Pancreas (tissue), 10 donors: Measurements from ENCODE around the gene B3GNT5. TPM values are rescaled to one million over a fixed set of nuclear protein-coding genes. Genes with fewer than 3 reads are reported as not detected.

Experiments
- ATAC-seq, 4 donors: fragments of 200-7000 bp; cut with Tn5 transposase; one replicate each; pipeline versions ENCODE4 v1.8.0 to v1.9.1; 2020; ENCODE audit warnings: mild to moderate bottlenecking in 4 of 4, moderate library complexity in 4 of 4
- DNase-seq, 6 donors: peaks; one replicate each; pipeline ENCODE4 v3.0.0-alpha.2; 2020
- FAIRE-seq: peaks from 2 replicates; lab custom pipeline; 2012; peaks lifted over from hg19 to GRCh38; lab: Jason Lieb, UNC
- H3K27ac ChIP-seq, 4 donors: fragments of 200-600 bp; sonication (generic); 1 replicate in 3 of 4; 2 replicates in 1 of 4; pipeline versions ENCODE4 v1.5.0 to v1.8.0; 2020
- H3K27me3 ChIP-seq, 4 donors: fragments of 200-600 bp; one replicate each; pipeline ENCODE4 v1.8.0; 2021
- H3K36me3 ChIP-seq, 3 donors: fragments of 200-600 bp; sonication (generic) in 1 of 3; one replicate each; pipeline versions ENCODE4 v1.5.0 to v1.8.0; 2020 to 2021
- H3K4me1 ChIP-seq, 3 donors: fragments of 200-600 bp; one replicate each; pipeline ENCODE4 v1.8.0; 2021
- H3K4me3 ChIP-seq, 4 donors: fragments of 200-600 bp; sonication (generic) in 2 of 4; one replicate each; pipeline versions ENCODE4 v1.5.0 to v1.8.0; 2020 to 2021
- H3K9me3 ChIP-seq, 4 donors: fragments of 200-600 bp; one replicate each; pipeline ENCODE4 v1.8.0; 2021
- WGBS, 2 donors: extraction: QIAGEN DNeasy Blood & Tissue Kit; methylation state at CpG; one replicate each; pipeline ENCODE4 v1.1.7; 2013; 5-methylcytosine and 5-hydroxymethylcytosine counted together
- intact Hi-C, 3 donors: fragments of 100-400 bp; cut with DNase I; formaldehyde crosslinking; loops; one replicate each; pipeline versions ENCODE4 v1.11.1 to v1.14.2; 2022
- polyA plus RNA-seq, 2 donors: library from polyadenylated mRNA; stranded (reverse); fragments of 200-250 nt; gene quantifications; one replicate each; pipeline ENCODE4 v1.2.3, GENCODE V29; 2013
- total RNA-seq, 6 donors: library from RNA; stranded (reverse); fragmentation: NEBNext Ultra II Directional in 4 of 6; extraction: Animal tissue kit (Norgen Biotek cat#: 25700) in 4 of 6; gene quantifications; one replicate each; pipeline versions ENCODE4 v1.2.1 to v1.2.4, GENCODE V29; 2021 to 2023
- TF ChIP-seq, protein P1 (sequence below), 4 donors: fragments of 200-600 bp; sonication (generic) in 3 of 4; IDR thresholded peaks; one replicate each; pipeline versions ENCODE4 v1.5.0 to v1.8.0; 2021; ENCODE audit warnings: antibody characterized with exemption in 4 of 4
- donor health status: healthy with polysubstance abuse.
- donor health status: DM: no; HTN: no; CAD: no; lungs with moderate emphysema.
- donor health status: DM: no; HTN: no; CAD: no.
- donor health status: control.
- donor health status: control.
- donor health status: Bipolar disorder and iron deficiency.
- donor health status: DM: yes; HTN: yes; CAD: no.
- donor health status: DM: no; HTN: no; CAD: no.
- donor health status: DM: no; HTN: no; CAD: no.
- donor health status: DM: yes; HTN: yes; CAD: no.

The B3GNT5 gene
- total and polyA plus RNA-seq, 8 donors: 3.0 to 13.7 (median 5.2) TPM

DNA sequence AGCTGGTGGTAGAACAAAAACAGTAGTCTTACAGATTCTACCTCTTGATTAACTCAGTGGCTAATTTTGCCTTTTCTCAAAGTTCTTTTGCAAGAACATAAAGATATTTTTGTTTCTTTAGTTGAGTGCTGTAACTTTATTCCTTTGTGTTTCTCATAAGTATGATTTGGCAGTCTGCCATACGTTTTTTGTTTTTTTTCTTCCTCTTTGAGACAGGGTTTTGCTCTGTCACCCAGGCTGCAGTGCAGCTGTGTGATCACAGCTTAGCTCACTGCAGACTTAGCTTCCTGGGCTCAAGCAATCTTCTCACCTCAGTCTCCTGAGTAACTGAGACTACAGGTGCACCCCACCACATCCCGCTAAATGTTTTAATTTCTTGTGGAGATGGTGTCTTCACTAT lies 22.4 kb downstream of the B3GNT5 start:
- no peaks in the 10 kb centered on the region for H3K36me3 ChIP-seq
- no peaks in the 10 kb centered on the region for H3K27me3 ChIP-seq
- intact Hi-C loops: no loop called here
- peak; percentile 65 for FAIRE-seq
- DNase-seq: peak in 1 of 6 donors; percentile 28
- H3K9me3 ChIP-seq: no peaks in the 10 kb centered on the region
- peaks cover 0 to 19% (median 4%) of the 10 kb centered on the region in 3 donors for H3K4me1 ChIP-seq
- no peak overlapping the region for H3K4me3 ChIP-seq
- peak; percentile 64 to 92 (median 89) for ATAC-seq
- H3K27ac ChIP-seq: peak overlapping the region in 2 of 4 donors; percentile 4 to 59
- 43 to 46% methylated on average over 2 of the region's 2 CpGs for WGBS, 2 donors
- TF ChIP-seq, protein P1, sequence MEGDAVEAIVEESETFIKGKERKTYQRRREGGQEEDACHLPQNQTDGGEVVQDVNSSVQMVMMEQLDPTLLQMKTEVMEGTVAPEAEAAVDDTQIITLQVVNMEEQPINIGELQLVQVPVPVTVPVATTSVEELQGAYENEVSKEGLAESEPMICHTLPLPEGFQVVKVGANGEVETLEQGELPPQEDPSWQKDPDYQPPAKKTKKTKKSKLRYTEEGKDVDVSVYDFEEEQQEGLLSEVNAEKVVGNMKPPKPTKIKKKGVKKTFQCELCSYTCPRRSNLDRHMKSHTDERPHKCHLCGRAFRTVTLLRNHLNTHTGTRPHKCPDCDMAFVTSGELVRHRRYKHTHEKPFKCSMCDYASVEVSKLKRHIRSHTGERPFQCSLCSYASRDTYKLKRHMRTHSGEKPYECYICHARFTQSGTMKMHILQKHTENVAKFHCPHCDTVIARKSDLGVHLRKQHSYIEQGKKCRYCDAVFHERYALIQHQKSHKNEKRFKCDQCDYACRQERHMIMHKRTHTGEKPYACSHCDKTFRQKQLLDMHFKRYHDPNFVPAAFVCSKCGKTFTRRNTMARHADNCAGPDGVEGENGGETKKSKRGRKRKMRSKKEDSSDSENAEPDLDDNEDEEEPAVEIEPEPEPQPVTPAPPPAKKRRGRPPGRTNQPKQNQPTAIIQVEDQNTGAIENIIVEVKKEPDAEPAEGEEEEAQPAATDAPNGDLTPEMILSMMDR (IDR thresholded peaks at IDR 0.05): no peak

DNA sequence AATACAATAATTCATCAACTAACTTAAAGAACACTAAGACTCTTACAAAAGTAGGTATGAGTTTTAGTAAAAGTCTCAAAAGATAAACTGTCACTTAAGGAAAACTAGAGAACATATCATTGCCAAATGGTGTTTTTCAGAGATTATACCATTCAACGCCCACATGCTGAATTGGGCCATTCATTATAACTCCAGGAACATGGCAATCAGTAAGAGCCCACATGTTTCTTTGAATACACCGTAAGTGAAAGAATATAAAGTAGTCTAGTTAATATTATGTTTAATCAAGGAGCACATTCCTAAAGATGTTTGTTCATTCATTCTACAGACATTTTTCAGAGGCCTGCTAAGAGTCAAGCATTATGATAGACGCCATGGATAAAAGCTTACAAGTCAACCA lies 22.9 kb downstream of the B3GNT5 start:
- Histone ChIP-seq H3K4me1 (peaks cover 0 to 19% (median 4%) of the 10 kb centered on the region in 3 donors), H3K9me3 (no peaks in the 10 kb centered on the region), H3K27me3 (no peaks in the 10 kb centered on the region), H3K4me3 (no peak overlapping the region), H3K27ac (peak overlapping the region in 2 of 4 donors; percentile 4 to 59), H3K36me3 (no peaks in the 10 kb centered on the region)
- WGBS, 2 donors: 59 to 75% methylated on average over 3 of the region's 3 CpGs
- TF ChIP-seq, protein P1 (IDR thresholded peaks at IDR 0.05): no peak
- intact Hi-C loops: no loop called here
- no peak for DNase-seq
- no peak for FAIRE-seq
- no peak for ATAC-seq

DNA sequence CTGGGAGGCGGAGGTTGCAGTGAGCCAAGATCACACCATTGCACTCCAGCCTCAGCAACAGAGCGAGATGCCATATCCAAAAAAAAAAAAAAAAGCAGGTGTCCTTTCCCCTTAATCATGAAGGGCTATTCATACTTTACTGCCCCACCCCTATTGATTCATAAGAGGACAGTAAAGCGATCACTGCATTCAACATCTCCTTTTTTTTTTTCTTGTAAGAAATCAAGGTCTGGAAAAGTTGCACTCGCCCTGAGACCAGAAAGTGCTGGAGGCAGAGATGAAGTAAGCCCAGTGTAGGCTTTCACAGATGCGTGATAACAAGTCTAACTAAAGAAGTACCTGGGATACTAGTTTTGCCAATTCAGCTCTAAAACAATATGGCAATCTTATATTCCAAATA lies 24.2 kb downstream of the B3GNT5 start:
- no peak for DNase-seq
- Histone ChIP-seq H3K27me3 (no peaks in the 10 kb centered on the region), H3K27ac (no peak overlapping the region), H3K9me3 (no peaks in the 10 kb centered on the region), H3K36me3 (no peaks in the 10 kb centered on the region), H3K4me3 (no peak overlapping the region), H3K4me1 (peaks cover 0 to 15% (median 4%) of the 10 kb centered on the region in 3 donors)
- TF ChIP-seq, protein P1 (IDR thresholded peaks at IDR 0.05): no peak
- no peak for ATAC-seq
- no peak for FAIRE-seq
- intact Hi-C loops: no loop called here
- WGBS, 2 donors: 97% methylated on average over 5 of the region's 5 CpGs

DNA sequence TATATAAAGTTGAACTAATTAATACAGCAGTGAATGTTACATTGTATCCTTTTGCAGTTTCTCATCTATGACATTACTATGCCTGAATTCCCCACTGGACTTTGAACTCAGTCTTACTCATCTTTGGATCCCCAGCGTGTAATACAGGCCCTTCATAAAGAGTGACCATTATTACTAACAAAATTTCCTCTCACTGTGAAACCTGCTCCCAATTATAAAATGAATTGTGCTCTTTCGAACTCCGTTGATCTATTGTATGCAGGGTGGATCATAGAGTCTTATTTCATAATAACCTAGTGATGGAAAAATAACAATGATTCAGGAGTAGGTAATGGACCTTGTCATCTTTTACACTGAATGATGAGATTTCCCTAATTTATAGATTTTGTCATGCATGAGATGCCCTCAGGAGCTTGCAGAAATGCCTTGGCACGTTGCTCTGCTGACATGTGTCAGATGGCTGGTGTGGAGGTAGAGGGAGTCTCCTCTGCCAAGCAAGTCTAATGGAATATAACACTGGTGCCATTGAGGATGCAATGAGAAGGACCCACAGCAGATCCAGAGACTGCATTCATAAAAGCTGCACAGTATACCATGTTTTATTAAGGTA lies 25.5 kb downstream of the B3GNT5 start:
- Histone ChIP-seq H3K36me3 (no peaks in the 10 kb centered on the region), H3K27me3 (no peaks in the 10 kb centered on the region), H3K9me3 (no peaks in the 10 kb centered on the region), H3K27ac (no peak overlapping the region), H3K4me3 (no peak overlapping the region), H3K4me1 (peaks cover 0 to 15% (median 4%) of the 10 kb centered on the region in 3 donors)
- FAIRE-seq (no peak), DNase-seq (no peak), ATAC-seq (peak in 2 of 4 donors; percentile 31 to 32)
- 75 to 78% methylated on average over 4 of the region's 4 CpGs for WGBS, 2 donors
- TF ChIP-seq, protein P1 (IDR thresholded peaks at IDR 0.05): no peak
- intact Hi-C loops: no loop called here

DNA sequence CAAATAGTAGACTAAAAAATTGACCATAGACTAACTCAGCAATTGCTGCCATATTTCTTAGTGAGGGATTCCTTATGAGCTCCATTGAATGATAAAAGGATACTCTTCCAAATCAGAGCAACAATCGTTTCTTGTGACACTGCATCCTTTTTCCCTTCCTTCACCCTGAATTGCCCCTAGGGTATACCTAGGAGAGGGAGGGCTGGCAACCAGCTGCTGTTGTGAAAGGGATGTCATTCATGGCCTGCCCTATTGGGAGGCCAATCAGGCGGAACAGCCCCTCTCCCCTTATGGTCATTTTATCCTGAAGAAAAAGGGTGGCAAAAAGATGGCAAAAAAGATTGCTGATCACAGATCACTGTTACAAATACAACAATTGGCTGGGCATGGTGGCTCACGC lies 26.3 kb downstream of the B3GNT5 start:
- Histone ChIP-seq H3K27me3 (no peaks in the 10 kb centered on the region), H3K27ac (no peak overlapping the region), H3K36me3 (no peaks in the 10 kb centered on the region), H3K4me1 (peaks cover 0 to 15% (median 4%) of the 10 kb centered on the region in 3 donors), H3K9me3 (no peaks in the 10 kb centered on the region), H3K4me3 (no peak overlapping the region)
- TF ChIP-seq, protein P1 (IDR thresholded peaks at IDR 0.05): no peak
- WGBS, 2 donors: 87 to 93% methylated on average over 3 of the region's 3 CpGs
- DNase-seq (no peak), ATAC-seq (no peak), FAIRE-seq (no peak)
- intact Hi-C loops: no loop called here
